Myocyte (in vitro differentiated cells): Measurements from ENCODE around the gene LYAR. TPM values are rescaled to one million over a fixed set of nuclear protein-coding genes. Genes with fewer than 3 reads are reported as not detected.
"Not testable (repeated sequence)": the region's sequence is repeated elsewhere in the genome, so short reads cannot be mapped to it uniquely, and the experiment has no call there.

Source experiments
- DNase-seq: peaks from one replicate; pipeline ENCODE4 v3.0.0-alpha.2; 2012; ENCODE audit warnings: low read depth
- total RNA-seq: library from RNA; depleted of rRNA; stranded (reverse); fragments of >200 nt; gene quantifications from 2 replicates; pipeline ENCODE4 v1.2.3, GENCODE V29; 2014

The LYAR gene
- total RNA-seq, 1 donor from 2014 or later = 21.6 TPM

DNA sequence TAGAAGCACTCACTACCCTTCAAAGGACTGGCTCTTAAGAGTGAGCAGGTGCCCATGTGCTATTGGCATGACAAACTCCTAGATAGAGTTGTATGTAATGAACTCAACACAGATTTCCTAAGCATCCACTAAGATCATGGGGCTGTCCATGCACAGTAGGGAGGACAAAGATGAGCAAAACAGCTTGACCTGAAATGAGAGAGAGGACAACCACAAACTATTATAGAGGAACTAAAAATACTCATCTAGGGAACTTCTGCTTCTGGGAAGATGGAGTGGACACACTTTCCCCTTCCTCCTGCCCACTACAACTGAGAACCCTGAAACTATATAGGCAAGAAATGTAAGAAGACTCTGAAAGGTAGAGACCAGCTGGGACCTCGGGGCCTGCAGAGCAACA lies 21.2 kb downstream of the LYAR start:
- DNase-seq = peak; percentile 21

DNA sequence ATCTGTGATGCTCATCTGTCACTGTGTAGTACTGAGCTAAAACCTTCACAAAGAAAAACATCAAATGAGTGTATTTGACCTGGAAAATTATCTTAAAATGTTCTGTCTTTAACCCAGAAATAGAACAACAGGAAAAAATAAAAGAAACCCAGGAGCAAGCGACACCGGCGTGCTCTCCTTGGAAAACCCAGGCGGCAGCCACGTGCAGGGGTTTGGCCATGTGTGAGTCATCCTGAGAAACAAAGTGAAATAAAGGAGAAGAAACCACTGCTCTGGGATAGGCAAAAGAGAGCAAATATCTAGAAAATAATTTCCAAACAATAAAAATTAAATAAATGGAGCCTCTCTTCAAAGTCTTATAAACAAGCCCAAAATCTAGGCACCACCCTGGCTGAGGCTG lies 22.0 kb downstream of the LYAR start:
- DNase-seq = peak; percentile 18

DNA sequence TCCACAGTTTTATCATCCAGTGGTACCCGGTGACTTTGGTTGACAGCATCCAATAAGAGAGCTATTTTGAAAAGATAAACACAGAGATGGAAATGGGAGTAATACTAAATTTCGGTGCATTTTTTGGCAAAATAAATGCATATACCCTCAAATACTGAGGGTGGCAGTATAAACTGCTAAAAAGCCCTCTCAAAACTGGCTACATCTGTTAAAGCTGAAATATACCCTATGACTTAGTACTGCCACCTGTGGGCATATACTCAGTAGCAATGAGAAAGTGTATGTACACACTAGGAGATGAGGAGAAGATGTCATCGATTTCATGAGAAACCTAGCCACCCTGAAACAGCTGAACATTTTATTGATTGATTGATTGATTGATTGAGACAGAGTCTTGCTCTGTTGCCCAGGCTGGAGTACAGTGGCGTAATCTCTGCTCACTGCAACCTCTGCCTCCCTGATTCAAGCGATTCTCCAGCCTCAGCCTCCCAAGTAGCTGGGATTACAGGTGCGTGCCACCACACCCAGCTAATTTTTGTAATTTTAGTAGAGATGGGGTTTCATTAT lies 29.7 kb downstream of the LYAR start:
- DNase-seq = peak; percentile 43

DNA sequence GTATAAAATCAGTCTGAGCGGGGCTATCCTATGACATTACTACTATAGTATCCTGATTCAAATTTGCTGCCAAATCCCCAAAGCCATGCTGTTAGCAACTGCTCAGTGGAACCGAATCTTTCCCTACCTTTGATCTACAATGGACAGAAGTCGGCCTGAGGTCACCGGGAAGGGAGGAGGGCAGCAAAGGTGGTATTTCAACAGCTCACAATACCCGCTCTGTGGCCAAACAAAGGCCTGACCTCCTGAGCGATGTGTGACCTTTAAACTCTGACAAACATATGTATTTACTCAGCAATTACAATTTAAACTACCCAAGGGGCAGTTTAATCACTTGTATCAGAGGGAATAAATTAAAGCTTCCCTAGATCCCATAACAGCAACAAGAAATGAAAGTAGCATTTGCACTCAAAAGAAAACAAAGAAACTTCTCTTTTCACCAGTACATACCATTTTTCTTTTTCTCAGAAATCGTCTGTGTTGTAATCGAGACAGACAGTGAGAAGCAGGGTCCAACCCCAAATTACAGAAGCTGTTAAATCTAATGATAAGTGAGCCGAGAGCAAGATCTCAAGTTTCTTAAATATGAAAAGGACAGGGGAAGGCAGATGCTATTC lies 30.4 kb downstream of the LYAR start:
- DNase-seq = no peak

DNA sequence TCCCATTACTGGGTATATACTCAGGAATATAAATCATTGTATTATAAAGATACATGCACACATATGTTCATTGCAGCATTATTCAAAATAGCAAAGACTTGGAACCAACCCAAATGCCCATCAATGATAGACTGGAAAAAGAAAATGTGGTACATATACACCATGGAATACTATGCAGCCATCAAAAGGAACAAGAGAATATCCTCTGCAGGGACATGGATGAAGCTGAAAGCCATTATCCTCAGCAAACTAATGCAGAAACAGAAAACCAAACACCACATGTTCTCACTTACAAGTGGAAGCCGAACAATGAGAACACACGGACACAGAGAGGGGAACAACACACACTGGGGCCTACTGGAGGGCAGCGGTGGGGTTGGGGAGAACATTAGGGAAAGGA lies 32.2 kb downstream of the LYAR start:
- DNase-seq = not testable (repeated sequence)

DNA sequence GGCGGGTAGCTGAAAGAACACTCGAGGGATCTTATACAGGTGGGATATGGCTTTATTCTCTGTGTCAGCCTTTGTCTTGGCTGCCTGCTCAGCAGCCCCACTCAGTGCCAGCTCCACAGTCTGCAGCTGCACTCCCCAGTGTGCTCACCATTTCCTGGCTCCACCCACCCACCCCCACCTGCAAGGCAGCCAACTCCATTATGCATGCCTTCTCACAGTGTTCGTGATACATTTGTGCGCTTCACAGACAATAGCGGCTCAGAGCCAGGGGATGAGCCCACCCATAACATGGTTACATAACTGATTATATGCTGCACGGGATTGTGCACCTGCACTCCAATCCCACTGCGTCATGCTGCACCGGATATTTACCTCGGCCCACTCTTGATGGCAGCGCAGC lies 33.2 kb downstream of the LYAR start:
- DNase-seq = no peak

DNA sequence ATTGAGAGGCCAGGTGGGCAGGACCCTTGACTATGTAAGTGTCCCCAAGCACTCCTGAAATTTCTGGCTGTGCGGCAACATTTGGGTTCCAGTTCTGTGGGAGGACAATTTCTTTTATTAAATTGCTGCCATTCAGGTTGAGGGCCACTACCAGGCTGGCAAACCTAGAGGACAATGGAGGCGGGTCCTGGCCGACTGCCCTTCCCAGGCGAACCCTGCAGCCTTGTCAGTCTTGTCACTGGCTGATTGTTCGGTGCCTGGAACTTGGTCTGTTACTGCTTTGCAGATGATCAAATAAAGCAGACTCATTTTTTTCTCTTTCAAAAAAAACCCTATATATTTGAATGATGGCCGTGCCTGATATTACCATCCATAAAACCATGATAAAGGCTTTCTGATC lies 35.3 kb downstream of the LYAR start:
- DNase-seq = no peak

DNA sequence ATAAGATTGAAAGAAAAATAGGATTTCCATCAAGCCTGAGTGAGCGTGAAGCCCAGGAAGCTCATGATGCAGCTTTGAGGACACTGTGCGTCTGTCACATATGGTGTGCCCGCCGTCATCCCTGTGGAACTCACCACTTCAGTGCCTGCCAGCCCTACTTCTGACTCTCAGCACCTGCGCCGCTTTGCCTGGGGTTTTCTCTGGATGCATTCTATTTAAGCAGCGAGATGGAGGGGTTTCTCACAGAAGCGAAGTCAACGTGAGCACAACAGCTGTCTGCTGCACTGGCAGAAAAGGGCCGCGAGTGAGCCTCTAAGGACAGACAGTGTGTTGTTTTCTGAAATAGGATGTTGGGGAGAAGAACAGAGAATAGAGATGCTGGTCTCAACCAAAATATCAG lies 35.8 kb downstream of the LYAR start:
- DNase-seq = no peak

DNA sequence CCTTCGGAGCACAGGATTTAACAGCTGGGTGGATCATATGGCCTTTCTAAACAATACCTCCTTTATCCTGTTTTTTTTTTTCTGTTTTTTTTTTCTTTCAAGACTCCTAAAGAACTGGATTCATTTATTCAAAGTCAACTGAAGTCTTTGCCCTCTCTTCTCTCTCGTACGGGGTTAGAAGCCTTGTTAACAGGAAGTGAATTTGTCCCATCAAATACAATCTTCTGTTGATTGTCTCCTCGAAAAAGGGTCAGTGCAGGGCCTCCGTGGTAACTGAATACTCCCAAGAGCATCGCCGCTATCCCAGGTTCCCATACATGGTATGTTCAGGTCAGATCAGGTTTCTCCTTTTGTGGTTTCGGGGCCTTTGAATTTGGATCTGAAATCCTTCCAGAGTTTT lies 40.1 kb downstream of the LYAR start:
- no peak for DNase-seq

DNA sequence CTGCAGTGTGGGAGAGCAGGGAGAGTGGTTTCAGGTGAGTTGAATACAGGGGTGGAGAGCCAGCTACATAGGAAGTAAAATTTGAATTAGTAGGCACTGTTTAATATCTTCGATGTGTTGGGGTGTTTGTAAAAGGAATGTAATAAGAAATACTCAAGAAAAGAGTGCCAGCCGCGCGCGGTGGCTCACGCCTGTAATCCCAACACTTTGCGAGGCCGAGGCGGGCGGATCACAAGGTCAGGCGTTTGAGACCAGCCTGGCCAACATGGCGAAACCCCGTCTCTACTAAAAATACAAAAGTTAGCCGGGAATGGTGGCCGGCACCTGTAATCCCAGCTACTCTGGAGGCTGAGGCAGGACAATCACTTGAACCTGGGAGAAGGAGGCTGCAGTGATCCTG lies 40.6 kb downstream of the LYAR start:
- not testable (repeated sequence) for DNase-seq

DNA sequence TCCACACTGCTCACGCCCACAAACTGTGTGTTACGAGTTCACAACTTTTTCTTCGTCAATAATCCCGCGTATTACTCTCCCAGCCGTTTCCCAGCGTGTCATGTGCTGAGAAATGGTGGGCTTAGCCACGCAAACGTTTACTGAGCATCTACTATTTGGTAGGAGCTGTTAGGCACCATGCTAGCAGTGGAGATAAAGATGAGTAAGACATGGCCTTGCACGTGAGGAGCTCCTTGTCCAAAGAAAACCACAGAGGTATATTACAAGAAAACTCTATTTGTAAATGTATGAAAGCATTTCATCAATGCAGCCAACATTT lies 41.1 kb downstream of the LYAR start:
- DNase-seq = no peak

DNA sequence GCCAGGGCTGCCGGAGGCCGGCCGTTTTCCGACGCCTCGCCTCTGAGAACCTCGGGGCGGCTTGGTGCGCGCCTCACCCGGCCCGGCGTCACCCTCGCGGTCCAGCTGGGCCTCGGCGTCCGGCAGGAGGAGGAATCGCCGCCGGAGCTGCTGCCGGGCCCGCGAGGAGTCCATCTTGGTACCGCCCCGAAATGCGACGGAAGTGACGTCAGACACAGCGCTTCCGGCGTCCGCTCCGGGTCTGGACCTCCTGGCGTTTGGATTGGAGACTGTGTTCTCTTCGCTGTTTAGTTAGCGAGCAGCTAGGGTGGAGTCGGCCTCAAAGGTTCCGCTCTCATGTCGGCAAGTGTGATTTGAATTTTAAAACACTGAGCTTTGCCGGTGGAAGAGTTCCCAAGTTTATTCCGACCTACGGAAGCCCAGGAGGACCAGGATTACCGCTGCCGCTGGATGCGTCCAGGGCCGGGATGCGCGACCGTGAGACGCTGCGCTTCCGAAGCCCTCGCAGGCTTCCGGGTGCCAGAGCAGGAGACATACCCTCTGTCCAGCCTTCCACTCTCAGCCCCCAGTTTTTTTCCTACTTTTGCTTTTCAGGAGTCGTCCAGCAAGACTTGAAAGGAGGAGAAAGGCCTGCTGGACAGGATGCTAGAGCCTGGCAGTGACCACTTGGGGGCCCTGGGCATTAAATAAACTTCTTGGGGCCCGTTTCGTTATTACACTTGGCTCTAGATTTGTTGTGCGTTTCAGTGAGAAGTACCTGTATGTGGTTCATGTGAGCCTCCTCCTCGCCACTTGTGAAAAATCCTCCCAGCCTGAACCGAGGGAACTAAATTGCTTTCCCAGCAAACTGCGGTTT lies 41.7 kb downstream of the LYAR start, which contains the start of gene TMEM128:
Gene TMEM128 (minus strand): TSS at position 195 of the 856 bp plus-strand sequence. CDS start 21 bp downstream, at position 174.
- peak; percentile 95 for DNase-seq

DNA sequence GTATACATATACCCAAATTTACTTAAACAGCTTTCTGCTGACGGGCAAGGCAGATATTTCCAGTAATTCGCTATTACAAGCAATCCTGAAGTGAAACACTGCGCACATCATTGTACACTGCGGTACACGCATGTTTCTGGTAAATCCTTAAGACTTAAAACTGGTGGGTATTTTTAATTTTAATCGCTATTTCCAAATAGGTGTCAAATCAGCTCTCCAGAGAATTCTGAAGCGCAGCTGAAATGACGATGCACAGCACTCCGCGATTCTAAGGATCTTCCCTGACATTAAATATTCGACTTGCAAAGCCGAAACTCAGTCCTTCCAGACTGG lies 42.3 kb downstream of the LYAR start:
- DNase-seq = no peak

DNA sequence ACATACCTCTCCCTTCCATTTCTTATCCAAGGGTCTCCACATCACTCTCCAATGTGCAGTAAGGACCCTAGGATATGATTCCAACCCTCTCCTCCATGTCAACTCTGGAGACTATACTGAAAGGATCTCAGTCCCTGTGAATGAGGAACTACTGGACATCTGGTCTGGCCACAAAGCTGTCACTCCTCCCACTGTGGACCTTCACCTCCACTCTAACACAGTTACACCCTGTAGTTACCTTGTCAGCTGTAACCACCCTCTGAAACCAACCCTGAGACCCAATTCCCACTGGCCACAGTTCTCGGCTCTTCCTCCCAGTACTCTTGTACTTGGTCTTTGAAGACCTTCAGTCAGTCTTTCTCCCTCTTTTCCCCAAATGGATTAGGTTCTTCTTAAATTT lies 44.8 kb downstream of the LYAR start:
- no peak for DNase-seq

DNA sequence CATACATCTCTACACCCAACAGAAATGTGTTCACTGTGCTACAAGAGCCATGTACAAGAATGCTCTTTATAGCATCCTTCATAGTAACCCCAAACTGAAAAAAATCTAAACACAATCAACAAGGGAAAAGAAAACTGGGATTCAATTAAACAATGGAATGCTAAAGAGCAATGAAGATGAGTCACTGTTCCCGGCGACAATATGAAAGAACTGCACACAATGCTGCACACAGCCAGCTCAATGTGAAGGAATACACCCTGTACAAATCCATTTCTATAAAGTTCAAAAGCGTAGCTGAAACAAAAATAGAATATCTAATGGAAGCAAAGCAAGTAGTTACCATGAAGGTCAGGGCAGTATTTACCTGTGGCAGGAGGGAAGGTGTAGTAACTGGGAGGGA lies 50.4 kb downstream of the LYAR start:
- DNase-seq = not testable (repeated sequence)

DNA sequence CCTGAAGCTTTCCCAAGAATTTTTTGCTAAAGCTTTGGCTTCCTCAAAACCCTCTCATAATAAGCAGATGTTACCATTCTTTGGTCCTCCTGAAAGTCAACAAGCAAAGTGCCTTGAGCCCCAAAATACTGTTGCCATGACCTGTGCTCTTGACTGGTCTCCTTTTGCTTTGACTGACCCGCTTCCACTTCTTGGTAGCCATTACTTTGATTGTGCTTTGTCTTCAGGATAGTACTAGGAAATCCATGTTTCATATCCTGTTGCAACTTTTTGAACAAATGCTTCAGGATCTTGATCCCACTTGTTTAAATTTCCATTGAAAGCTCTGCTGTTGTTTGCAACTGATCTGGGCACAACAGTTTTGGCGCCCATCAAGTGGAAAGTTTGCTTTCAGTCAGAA lies 56.3 kb downstream of the LYAR start:
- DNase-seq = no peak

DNA sequence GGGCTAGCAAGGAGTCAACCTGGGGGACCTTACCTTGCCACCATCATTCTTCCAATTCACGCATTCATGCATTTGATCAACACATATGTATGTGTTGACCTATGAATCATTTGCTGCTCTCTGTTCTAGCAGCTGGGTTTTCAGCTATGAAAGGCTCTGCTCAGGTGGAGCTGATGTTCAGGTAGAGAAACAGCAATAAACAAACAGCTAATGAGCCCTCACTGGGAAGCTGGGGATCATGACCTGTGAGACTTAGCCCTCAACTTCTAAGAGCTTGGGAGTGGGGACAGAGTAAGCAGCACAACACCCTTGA lies 61.6 kb downstream of the LYAR start:
- no peak for DNase-seq

DNA sequence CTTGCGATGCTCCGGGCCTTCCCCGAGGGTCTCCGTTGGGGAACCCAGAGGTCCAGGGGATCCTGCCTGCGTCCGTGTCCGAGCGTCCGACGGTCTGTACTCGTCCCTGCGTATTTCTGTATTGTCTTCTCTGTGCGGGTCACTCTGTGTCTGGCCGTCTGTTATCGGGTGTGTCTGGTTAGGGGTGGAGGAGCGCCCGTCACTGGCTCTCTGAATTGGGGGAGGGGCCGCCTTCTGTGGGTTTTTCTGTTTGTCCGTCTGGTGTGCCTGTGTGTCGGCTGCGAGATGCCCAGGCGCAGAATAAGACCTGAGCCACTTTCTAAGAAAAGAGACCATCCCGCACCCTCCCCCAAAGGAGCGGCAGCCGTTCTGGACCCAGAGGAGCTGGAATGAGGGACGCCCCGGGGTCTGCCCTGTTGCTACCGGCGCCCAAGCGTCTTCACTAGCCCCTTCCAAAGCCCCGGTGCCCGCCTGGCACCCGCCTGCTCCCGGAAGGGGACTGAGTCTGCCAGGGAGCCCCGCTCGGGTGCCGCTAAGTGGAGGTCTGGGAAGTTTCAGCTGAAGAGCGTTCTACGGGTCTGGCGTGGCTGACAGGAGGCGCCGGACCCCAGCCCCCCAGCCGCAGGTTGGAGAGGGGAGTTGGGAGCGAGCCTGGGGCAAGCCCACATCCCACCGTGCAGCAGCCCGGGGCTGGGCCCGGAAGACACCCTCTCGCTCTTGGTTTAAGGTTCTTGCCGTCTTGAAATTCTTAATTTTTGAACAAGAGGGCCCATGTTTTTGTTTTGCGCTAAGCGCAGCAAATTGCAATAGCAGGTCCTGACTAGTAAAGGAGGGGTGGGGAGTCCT lies 62.2 kb downstream of the LYAR start:
- DNase-seq = no peak

DNA sequence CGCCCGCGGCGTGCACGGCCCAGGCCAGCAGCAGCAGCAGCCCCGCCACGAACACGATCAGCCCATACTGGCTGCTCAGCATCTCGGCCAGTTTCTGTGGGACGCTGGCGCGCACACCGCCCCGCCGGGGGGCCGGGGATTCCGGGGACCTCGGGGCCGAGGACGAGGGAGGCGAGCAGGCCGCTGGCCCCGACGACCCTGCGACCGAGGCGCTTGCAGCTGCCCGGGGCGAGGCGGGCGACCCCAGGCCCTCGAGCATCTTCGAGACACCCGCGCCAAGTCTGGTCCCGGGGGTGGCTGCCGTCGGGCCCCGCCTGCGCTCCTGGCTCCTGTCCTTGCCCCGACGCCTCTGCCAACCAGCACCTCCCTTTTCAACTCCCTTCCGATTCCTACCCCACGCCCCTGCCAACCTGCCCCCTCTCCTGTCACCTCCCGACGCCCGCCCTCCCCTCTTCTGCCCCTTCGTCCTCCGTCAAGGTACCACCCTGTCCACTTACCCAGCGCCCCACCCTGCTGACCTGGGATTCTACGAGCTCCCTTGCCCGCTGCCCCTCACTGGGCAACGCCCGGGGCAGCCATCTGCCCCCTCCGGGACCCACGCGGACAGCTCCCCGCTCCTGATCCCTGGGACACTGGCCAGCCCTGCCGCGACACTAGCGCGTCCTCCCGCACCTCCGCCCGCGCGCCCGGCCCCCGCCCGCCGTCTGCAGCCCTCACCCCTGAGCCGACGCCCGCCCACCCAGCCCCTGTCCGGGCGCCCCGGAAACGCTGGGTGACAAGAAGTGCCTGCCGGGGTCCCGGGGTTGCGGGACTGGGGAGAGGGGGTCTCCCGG lies 63.1 kb downstream of the LYAR start, which contains the start of gene OTOP1:
Gene OTOP1 (minus strand): TSS at position 324 of the 833 bp plus-strand sequence. CDS start 65 bp downstream, at position 259.
- no peak for DNase-seq

DNA sequence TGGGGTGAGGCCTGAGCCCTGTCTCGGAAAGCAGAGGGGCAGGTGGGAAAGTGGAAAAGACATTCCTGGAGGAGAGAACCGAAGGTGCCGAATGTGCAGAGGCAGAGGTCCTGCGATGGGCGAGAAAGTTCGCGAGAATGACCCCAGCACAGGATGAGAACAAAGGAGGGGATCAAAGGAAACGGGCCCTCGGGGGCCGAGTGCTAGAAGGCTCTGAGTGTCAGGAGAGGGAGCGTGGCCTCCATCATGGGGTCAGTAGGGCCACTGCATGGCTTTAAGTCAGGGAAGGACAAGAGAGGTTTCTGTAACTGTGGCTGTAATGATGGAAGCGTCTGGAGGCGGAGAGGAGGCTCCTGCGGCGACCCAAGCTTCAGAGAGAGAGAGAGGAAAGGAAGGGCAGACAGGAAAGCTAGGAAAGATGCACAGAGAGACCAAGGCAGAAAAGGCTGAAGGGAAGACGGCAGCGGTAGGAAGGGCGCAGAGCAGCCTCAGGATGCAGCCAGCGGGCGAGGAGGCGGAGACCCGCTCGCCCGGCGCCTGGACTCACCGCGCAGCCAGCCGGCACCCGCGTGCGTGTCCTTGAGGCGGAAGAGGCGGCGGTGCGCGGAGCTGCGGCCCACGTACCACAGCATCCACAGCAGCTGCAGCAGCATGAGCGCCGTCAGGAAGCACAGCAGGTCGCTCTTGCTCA lies 63.9 kb downstream of the LYAR start:
- DNase-seq = no peak
